PC-9 (cell line): ENCODE results near the gene MIP. TPM values are rescaled to one million over a fixed set of nuclear protein-coding genes. Genes with fewer than 3 reads are reported as not detected.

Source experiments
- BruUV-seq: library from RNA; stranded (reverse); fragments of 400-500 nt; replicated peaks from 2 replicates; lab custom pipeline; 2021; lab: Mats Ljungman, UMichigan
- CTCF ChIA-PET: fragments of 300-600 bp; sonication (Branson Sonifier 250); formaldehyde crosslinking; loops from one replicate; lab custom pipeline; 2022; ENCODE audit warnings: antibody characterized with exemption; lab: Charles Lee
- POLR2A ChIA-PET: fragments of 300-600 bp; sonication (Branson Sonifier 250); formaldehyde crosslinking; loops from one replicate; lab custom pipeline; 2022; ENCODE audit warnings: antibody characterized with exemption; ENCODE audit not compliant: unreplicated experiment; lab: Charles Lee
- DNase-seq, 2 experiments: peaks; one replicate each; pipeline versions ENCODE4 v3.0.0 to v3.0.0-alpha.2; 2015 to 2022; ENCODE audit warnings: mixed read lengths in 1 of 2
- H2AFZ ChIP-seq: fragments of 200-600 bp; sonication (generic); 2 replicates; pipeline ENCODE4 v1.8.1; 2017; ENCODE audit warnings: antibody characterized with exemption
- H3F3A ChIP-seq: fragments of 200-600 bp; sonication (generic); 2 replicates; pipeline ENCODE4 v1.8.1; 2017; ENCODE audit warnings: antibody characterized with exemption, mild to moderate bottlenecking, low read depth; ENCODE audit not compliant: insufficient read depth
- H3K27ac ChIP-seq: fragments of 200-600 bp; sonication (generic); 2 replicates; pipeline ENCODE4 v1.6.1; 2016; ENCODE audit warnings: mixed run types
- H3K27me3 ChIP-seq: fragments of 200-600 bp; sonication (generic); 2 replicates; pipeline ENCODE4 v1.6.1; 2016; ENCODE audit warnings: low read depth, mixed run types; ENCODE audit not compliant: insufficient read depth
- H3K36me3 ChIP-seq: fragments of 200-600 bp; sonication (generic); 2 replicates; pipeline ENCODE4 v1.6.1; 2016; ENCODE audit warnings: low read depth, mixed run types
- H3K4me1 ChIP-seq: fragments of 200-600 bp; sonication (generic); replicated peaks from 2 replicates; pipeline ENCODE4 v1.6.1; 2016; ENCODE audit warnings: mixed run types; ENCODE audit not compliant: insufficient read depth
- H3K4me2 ChIP-seq: fragments of 200-600 bp; sonication (generic); 2 replicates; pipeline ENCODE4 v1.6.1; 2017; ENCODE audit warnings: mixed run types
- H3K4me3 ChIP-seq: fragments of 200-600 bp; sonication (generic); 2 replicates; pipeline ENCODE4 v1.6.1; 2016; ENCODE audit warnings: mixed run types
- H3K79me2 ChIP-seq: fragments of 200-600 bp; sonication (generic); 2 replicates; pipeline ENCODE4 v1.6.1; 2017; ENCODE audit warnings: low read depth, mixed run types
- H3K9me2 ChIP-seq: fragments of 200-600 bp; sonication (generic); 2 replicates; pipeline ENCODE4 v1.8.1; 2017; ENCODE audit warnings: mild to moderate bottlenecking; ENCODE audit not compliant: insufficient read depth
- H3K9me3 ChIP-seq: fragments of 200-600 bp; sonication (generic); 2 replicates; pipeline ENCODE4 v1.8.1; 2016; ENCODE audit warnings: low read depth; ENCODE audit not compliant: insufficient read depth
- H4K20me1 ChIP-seq: fragments of 200-600 bp; sonication (generic); 2 replicates; pipeline ENCODE4 v1.8.1; 2017; ENCODE audit not compliant: insufficient read depth
- CTCF ChIP-seq: fragments of 200-600 bp; sonication (generic); conservative IDR thresholded peaks from 2 replicates; pipeline ENCODE4 v1.6.1; 2017; ENCODE audit warnings: mixed run types, antibody characterized with exemption, mild to moderate bottlenecking, moderate library complexity
- EZH2 ChIP-seq: fragments of 200-600 bp; sonication (generic); IDR thresholded peaks from 2 replicates; pipeline ENCODE4 v1.8.0; 2017; ENCODE audit warnings: antibody characterized with exemption, low read depth
- intact Hi-C: fragments of 100-400 bp; cut with micrococcal nuclease; formaldehyde crosslinking; loops from one replicate; pipeline ENCODE4 v1.10.0; 2022; ENCODE audit not compliant: unreplicated experiment
- total RNA-seq: library from RNA; stranded (reverse); gene quantifications from 2 replicates; pipeline ENCODE4 v1.2.3, GENCODE V29; 2021

The MIP gene
- total RNA-seq, 1 experiment from 2014 or later: not detected

GRCh38 chr12:56490360-56490759, 35.9 kb upstream of the MIP start:
- H3K79me2 ChIP-seq: no peaks in the 10 kb centered on the region
- no peaks in the 10 kb centered on the region for H3K9me2 ChIP-seq
- no peaks in the 10 kb centered on the region for H3K36me3 ChIP-seq
- TF ChIP-seq CTCF: no peak
- no peak for TF ChIP-seq EZH2
- no TSS peak for BruUV-seq
- no peak overlapping the region for H3K4me2 ChIP-seq
- ChIA-PET CTCF (no interaction called here), POLR2A (interaction anchor here (0.7 kb wide), 1 partner anchor 476 kb away, joined by 13 read pairs; no protein-coding TSS in a partner anchor)
- H3K4me1 ChIP-seq: no peaks in the 10 kb centered on the region
- no peaks in the 10 kb centered on the region for H3F3A ChIP-seq
- H3K9me3 ChIP-seq: no peaks in the 10 kb centered on the region
- no peak overlapping the region for H3K4me3 ChIP-seq
- intact Hi-C loops: no loop called here
- peaks cover 24% of the 10 kb centered on the region; the same call in 1 of the 2 replicates for H3K27me3 ChIP-seq
- no peak overlapping the region for H3K27ac ChIP-seq
- H4K20me1 ChIP-seq: no peaks in the 10 kb centered on the region
- no peak overlapping the region for H2AFZ ChIP-seq
- no peak for DNase-seq

- no peaks in the 10 kb centered on the region for H3F3A ChIP-seq
- H3K27ac ChIP-seq: no peak within 1 kb of the TSS
- H3K9me3 ChIP-seq: no peaks in the 10 kb centered on the region
- peak within 1 kb of the TSS; percentile 57; the same call in 1 of the 2 replicates for H3K4me3 ChIP-seq
- H3K36me3 ChIP-seq: no peaks in the 10 kb centered on the region
- peak within 1 kb of the TSS; percentile 79 for H3K4me2 ChIP-seq
- intact Hi-C loops: no loop called here
- peaks cover 24% of the 10 kb centered on the region; the same call in 1 of the 2 replicates for H3K27me3 ChIP-seq
- DNase-seq: peak; percentile 59 to 77
- no peaks in the 10 kb centered on the region for H4K20me1 ChIP-seq
- H2AFZ ChIP-seq: peak within 1 kb of the TSS; percentile 81
- CTCF ChIA-PET: interaction anchor here (0.6 to 0.7 kb wide), 3 partner anchors 16 to 526 kb away, joined by 3 to 6 read pairs (median 3); no protein-coding TSS in a partner anchor
- H3K9me2 ChIP-seq: no peaks in the 10 kb centered on the region
- no peaks in the 10 kb centered on the region for H3K79me2 ChIP-seq
- no peaks in the 10 kb centered on the region for H3K4me1 ChIP-seq
- no TSS peak for BruUV-seq
- TF ChIP-seq CTCF (no peak), EZH2 (no peak)
- POLR2A ChIA-PET: interaction anchor here (0.6 to 0.7 kb wide), 2 partner anchors 148 to 174 kb away, joined by 4 to 5 read pairs; no protein-coding TSS in a partner anchor
Measured at GRCh38 chr12:56488041-56488955, 33.8 kb upstream of the MIP start, which contains the start of gene GLS2. TSS of gene GLS2 (minus strand) at chr12:56488161. CDS start at chr12:56488118, 43 bp downstream.

GRCh38 chr12:56487448-56488040, 33.1 kb upstream of the MIP start:
- H2AFZ ChIP-seq: peak overlapping the region; percentile 81
- no peaks in the 10 kb centered on the region for H3K4me1 ChIP-seq
- intact Hi-C loops: no loop called here
- POLR2A ChIA-PET: interaction anchor here (0.6 kb wide), 1 partner anchor 174 kb away, joined by 4 read pairs; no protein-coding TSS in a partner anchor
- no peaks in the 10 kb centered on the region for H3K79me2 ChIP-seq
- TF ChIP-seq CTCF: no peak
- no peak for TF ChIP-seq EZH2
- H3K4me3 ChIP-seq: peak overlapping the region; percentile 57; the same call in 1 of the 2 replicates
- H3F3A ChIP-seq: no peaks in the 10 kb centered on the region
- DNase-seq: peak in 1 of 2 experiments; percentile 25
- BruUV-seq: no TSS peak
- H3K4me2 ChIP-seq: peak overlapping the region; percentile 79
- H3K9me2 ChIP-seq: no peaks in the 10 kb centered on the region
- peaks cover 23% of the 10 kb centered on the region; the same call in 1 of the 2 replicates for H3K27me3 ChIP-seq
- H3K27ac ChIP-seq: no peak overlapping the region
- no peaks in the 10 kb centered on the region for H3K9me3 ChIP-seq
- no peaks in the 10 kb centered on the region for H3K36me3 ChIP-seq
- CTCF ChIA-PET: interaction anchor here (0.6 kb wide), 1 partner anchor 25 kb away, joined by 3 read pairs; no protein-coding TSS in a partner anchor
- no peaks in the 10 kb centered on the region for H4K20me1 ChIP-seq
